IMR-90 (cell line): ENCODE measurements around the gene PLB1. TPM values are rescaled to one million over a fixed set of nuclear protein-coding genes. Genes with fewer than 3 reads are reported as not detected.

ENCODE experiments used
- ATAC-seq: fragments of 200-7000 bp; cut with Tn5 transposase; 2 replicates; pipeline ENCODE4 v1.9.1; 2020; ENCODE audit warnings: low read depth, mild to moderate bottlenecking, moderate library complexity
- BruUV-seq: library from RNA; stranded (reverse); fragments of 400-500 nt; replicated peaks from 2 replicates; lab custom pipeline; 2021; lab: Mats Ljungman, UMichigan
- CTCF ChIA-PET: fragments of 300-600 bp; formaldehyde crosslinking; extraction: SDS; loops from one replicate; lab custom pipeline; 2021; ENCODE audit warnings: antibody characterized with exemption; lab: Yijun Ruan, JAX
- POLR2A ChIA-PET: fragments of 300-600 bp; sonication (Branson Sonifier 250); formaldehyde crosslinking; loops from one replicate; lab custom pipeline; 2022; ENCODE audit warnings: antibody characterized with exemption; ENCODE audit not compliant: unreplicated experiment; lab: Charles Lee
- DNase-seq: peaks from one replicate; pipeline ENCODE4 v3.0.0; 2013
- H2AFZ ChIP-seq: replicated peaks from 2 replicates; pipeline ENCODE3; 2013; ENCODE audit warnings: low read length, mild to moderate bottlenecking; ENCODE audit not compliant: poor library complexity
- H2AK5ac ChIP-seq: 2 replicates; pipeline ENCODE4 v1.6.1; 2013; ENCODE audit warnings: low read depth, low read length, inconsistent platforms
- H2AK9ac ChIP-seq: replicated peaks from 2 replicates; pipeline ENCODE3; 2013; ENCODE audit warnings: mild to moderate bottlenecking, low read depth, low read length, moderate library complexity; ENCODE audit not compliant: poor library complexity
- H2BK120ac ChIP-seq: 2 replicates; pipeline ENCODE4 v1.6.1; 2013; ENCODE audit warnings: low read depth, low read length, inconsistent platforms
- H2BK15ac ChIP-seq: 3 replicates; pipeline ENCODE4 v1.6.1; 2013; ENCODE audit warnings: low read depth, low read length, inconsistent platforms
- H2BK20ac ChIP-seq: 2 replicates; pipeline ENCODE4 v1.6.1; 2013; ENCODE audit warnings: low read depth, mild to moderate bottlenecking, inconsistent platforms, low read length, moderate library complexity
- H2BK5ac ChIP-seq: 2 replicates; pipeline ENCODE4 v1.6.1; 2013; ENCODE audit warnings: mild to moderate bottlenecking, low read depth, low read length, inconsistent platforms; ENCODE audit not compliant: poor library complexity, severe bottlenecking
- H3K14ac ChIP-seq: replicated peaks from 2 replicates; pipeline ENCODE4 v1.6.1; 2013; ENCODE audit warnings: low read depth, low read length, inconsistent platforms
- H3K18ac ChIP-seq: 2 replicates; pipeline ENCODE4 v1.6.1; 2013; ENCODE audit warnings: low read depth, low read length, control low read depth
- H3K23ac ChIP-seq: 2 replicates; pipeline ENCODE4 v1.6.1; 2013; ENCODE audit warnings: low read depth, low read length, inconsistent platforms
- H3K27ac ChIP-seq: 2 replicates; pipeline ENCODE4 v1.5.1; 2013; ENCODE audit warnings: mild to moderate bottlenecking, control low read depth, low read length; ENCODE audit not compliant: insufficient read depth
- H3K27me3 ChIP-seq: 2 replicates; pipeline ENCODE4 v1.6.1; 2013; ENCODE audit warnings: low read length; ENCODE audit not compliant: control insufficient read depth, insufficient read depth
- H3K36me3 ChIP-seq: 2 replicates; pipeline ENCODE4 v1.6.1; 2013; ENCODE audit warnings: low read length, mixed read lengths; ENCODE audit not compliant: control insufficient read depth, insufficient read depth
- H3K4ac ChIP-seq: 2 replicates; pipeline ENCODE4 v1.6.1; 2013; ENCODE audit warnings: low read depth, low read length, inconsistent platforms
- H3K4me1 ChIP-seq: 2 replicates; pipeline ENCODE4 v1.6.1; 2013; ENCODE audit warnings: low read length, mixed read lengths; ENCODE audit not compliant: control insufficient read depth, insufficient read depth
- H3K4me2 ChIP-seq: 2 replicates; pipeline ENCODE4 v1.6.1; 2013; ENCODE audit warnings: low read depth, mild to moderate bottlenecking, control low read depth, low read length, moderate library complexity
- H3K4me3 ChIP-seq: 2 replicates; pipeline ENCODE4 v1.5.1; 2013; ENCODE audit warnings: low read depth, mild to moderate bottlenecking, control low read depth, low read length, moderate library complexity; ENCODE audit not compliant: insufficient read depth
- H3K56ac ChIP-seq: 2 replicates; pipeline ENCODE4 v1.6.1; 2013; ENCODE audit warnings: low read length, inconsistent platforms; ENCODE audit not compliant: insufficient read depth; ENCODE audit errors: extremely low read depth
- H3K79me1 ChIP-seq, 2 experiments: 2 replicates each; pipeline ENCODE4 v1.6.1; 2013; ENCODE audit warnings: low read length in 2 of 2, inconsistent platforms in 1 of 2, low read depth in 1 of 2
- H3K9ac ChIP-seq: 2 replicates; pipeline ENCODE4 v1.6.1; 2013; ENCODE audit warnings: low read depth, low read length, control low read depth
- H3K9me1 ChIP-seq: 2 replicates; pipeline ENCODE4 v1.6.1; 2013; ENCODE audit warnings: low read length, inconsistent platforms; ENCODE audit not compliant: insufficient read depth
- H3K9me3 ChIP-seq: 2 replicates; pipeline ENCODE4 v1.6.1; 2013; ENCODE audit warnings: low read length; ENCODE audit not compliant: control insufficient read depth, insufficient read depth
- H4K20me1 ChIP-seq: 2 replicates; pipeline ENCODE4 v1.6.1; 2013; ENCODE audit warnings: low read length, inconsistent platforms; ENCODE audit not compliant: insufficient read depth
- H4K5ac ChIP-seq: 2 replicates; pipeline ENCODE4 v1.6.1; 2013; ENCODE audit warnings: mild to moderate bottlenecking, low read depth, low read length, control low read depth
- H4K8ac ChIP-seq, 2 experiments: 2 replicates each; pipeline ENCODE4 v1.6.1; 2013; ENCODE audit warnings: low read depth in 2 of 2, low read length in 2 of 2, control low read depth in 1 of 2, inconsistent platforms in 1 of 2
- H4K91ac ChIP-seq: 2 replicates; pipeline ENCODE4 v1.6.1; 2013; ENCODE audit warnings: low read depth, low read length, inconsistent platforms; ENCODE audit not compliant: insufficient read depth
- BHLHE40 ChIP-seq: fragments of 150-350 bp; IDR thresholded peaks from 2 replicates; pipeline ENCODE4 v1.6.1; 2016; ENCODE audit warnings: mild to moderate bottlenecking, low read depth, low read length
- CEBPB ChIP-seq: IDR thresholded peaks from 2 replicates; pipeline ENCODE4 v1.6.1; 2012; ENCODE audit warnings: low read depth, low read length, improper control_type of control experiment
- CHD1 ChIP-seq: IDR thresholded peaks from 2 replicates; pipeline ENCODE4 v1.6.1; 2012; ENCODE audit warnings: low read depth, low read length, improper control_type of control experiment
- CTCF ChIP-seq: conservative IDR thresholded peaks from 2 replicates; pipeline ENCODE4 v1.5.1; 2012; ENCODE audit warnings: mild to moderate bottlenecking, low read depth, low read length, improper control_type of control experiment
- ELK1 ChIP-seq: fragments of 150-350 bp; IDR thresholded peaks from 2 replicates; pipeline ENCODE4 v1.6.1; 2016; ENCODE audit warnings: low read depth, mild to moderate bottlenecking, low read length, moderate library complexity, borderline replicate concordance
- FOS ChIP-seq: fragments of 150-350 bp; IDR thresholded peaks from 2 replicates; pipeline ENCODE4 v1.6.1; 2016; ENCODE audit warnings: low read depth, low read length
- NFE2L2 ChIP-seq: fragments of 150-350 bp; IDR thresholded peaks from 2 replicates; pipeline ENCODE4 v1.6.1; 2016; ENCODE audit warnings: low read depth, mild to moderate bottlenecking, low read length
- RAD21 ChIP-seq: IDR thresholded peaks from 2 replicates; pipeline ENCODE4 v1.6.1; 2012; ENCODE audit warnings: low read length, improper control_type of control experiment
- RFX5 ChIP-seq: IDR thresholded peaks from 2 replicates; pipeline ENCODE4 v1.8.0; 2012; ENCODE audit warnings: low read depth, mild to moderate bottlenecking, low read length, moderate library complexity
- SMC3 ChIP-seq: fragments of 150-350 bp; IDR thresholded peaks from 2 replicates; pipeline ENCODE4 v1.6.1; 2016; ENCODE audit warnings: low read depth, mild to moderate bottlenecking, antibody characterized with exemption, low read length, moderate library complexity
- USF2 ChIP-seq: fragments of 150-350 bp; IDR thresholded peaks from 2 replicates; pipeline ENCODE4 v1.6.1; 2017; ENCODE audit warnings: mild to moderate bottlenecking, antibody characterized with exemption, low read length, low read depth
- WGBS, 2 experiments: methylation state at CpG; one replicate each; pipeline versions ENCODE4 v1.1.5 to v1.1.7; 2013; ENCODE audit warnings: missing lambda C conversion rate in 2 of 2; ENCODE audit not compliant: insufficient read length in 1 of 2; ENCODE audit errors: extremely low coverage in 2 of 2; 5-methylcytosine and 5-hydroxymethylcytosine counted together
- dilution Hi-C: fragments of 300-500 bp; cut with HindIII; formaldehyde crosslinking; loops from one replicate; pipeline ENCODE4 v1.14.3; 2018; ENCODE audit warnings: low sequenced_read_pairs; ENCODE audit not compliant: unreplicated experiment
- in situ Hi-C: fragments of 300-500 bp; cut with MboI; formaldehyde crosslinking; loops from 3 replicates; pipeline ENCODE4 v1.14.3; 2019; ENCODE audit warnings: low sequenced_read_pairs, inconsistent platforms, mixed read lengths
- intact Hi-C: fragments of 100-400 bp; cut with micrococcal nuclease; formaldehyde crosslinking; loops from 2 replicates; pipeline ENCODE4 v1.10.0; 2022
- polyA plus RNA-seq, 3 experiments: library from polyadenylated mRNA; depleted of rRNA; stranded (reverse); fragments of >200 nt; gene quantifications; 2 replicates each; pipeline ENCODE4 v1.2.3, GENCODE V29; 2012; ENCODE audit warnings: low replicate concordance in 1 of 3
- total RNA-seq: library from RNA; depleted of rRNA; stranded (reverse); fragments of >200 nt; gene quantifications from 2 replicates; pipeline ENCODE4 v1.2.3, GENCODE V29; 2012

Gene PLB1
- total and polyA plus RNA-seq, 2 of the 4 experiments (the other 2 are of a cell fraction) = 0.74 to 0.90 TPM

GRCh38 chr2:28546242-28546641, 50.4 kb downstream of the PLB1 start:
- intact Hi-C loops (no loop called here), dilution Hi-C loops (no loop called here), in situ Hi-C loops (no loop called here)
- Histone ChIP-seq H4K91ac (no peak overlapping the region), H3K27ac (no peak overlapping the region), H3K79me1 (no peaks in the 10 kb centered on the region), H2BK15ac (no peak overlapping the region), H3K36me3 (no peaks in the 10 kb centered on the region), H3K4ac (no peak overlapping the region), H3K18ac (no peak overlapping the region), H3K4me1 (no peaks in the 10 kb centered on the region), H2BK5ac (no peak overlapping the region), H4K20me1 (no peaks in the 10 kb centered on the region), H3K56ac (no peak overlapping the region), H3K27me3 (peaks cover 28% of the 10 kb centered on the region), H3K9me1 (no peaks in the 10 kb centered on the region), H4K8ac (no peak overlapping the region), H3K14ac (no peak overlapping the region), H2AK9ac (no peak overlapping the region), H2AK5ac (no peak overlapping the region), H3K9me3 (no peaks in the 10 kb centered on the region), H3K4me2 (no peak overlapping the region), H4K5ac (no peak overlapping the region), H2BK20ac (no peak overlapping the region), H3K4me3 (no peak overlapping the region), H3K9ac (no peak overlapping the region), H3K23ac (no peak overlapping the region), H2AFZ (no peak overlapping the region), H2BK120ac (no peak overlapping the region)
- BruUV-seq = no TSS peak
- ChIA-PET CTCF (no interaction called here), POLR2A (no interaction called here)
- ATAC-seq (no peak), DNase-seq (no peak)
- WGBS, 2 experiments = no CpG with 5 or more reads among the region's 7 CpGs
- TF ChIP-seq ELK1 = no peak
- no peak for TF ChIP-seq NFE2L2
- TF ChIP-seq USF2 = no peak
- TF ChIP-seq CTCF = no peak
- no peak for TF ChIP-seq FOS
- TF ChIP-seq BHLHE40 = no peak
- no peak for TF ChIP-seq SMC3
- no peak for TF ChIP-seq CEBPB
- no peak for TF ChIP-seq CHD1
- TF ChIP-seq RFX5 = no peak
- no peak for TF ChIP-seq RAD21
